HepG2 (cell line): ENCODE data around the gene FHIP1B. TPM values are rescaled to one million over a fixed set of nuclear protein-coding genes. Genes with fewer than 3 reads are reported as not detected.

Experiments used
- ARHGAP35 ChIP-seq: sonication (generic); formaldehyde crosslinking; IDR thresholded peaks from 2 replicates; pipeline ENCODE4 v1.9.0; 2022; ENCODE audit warnings: mild to moderate bottlenecking, inconsistent platforms, moderate library complexity, missing genetic modification reagents, borderline replicate concordance
- ARNTL ChIP-seq: sonication (generic); formaldehyde crosslinking; IDR thresholded peaks from 2 replicates; pipeline ENCODE4 v1.4.0; 2020; ENCODE audit warnings: mild to moderate bottlenecking, missing genetic modification reagents
- EZH2 ChIP-seq: conservative IDR thresholded peaks from 2 replicates; pipeline ENCODE4 v1.6.1; 2012; ENCODE audit warnings: mild to moderate bottlenecking, low read depth, low read length, moderate library complexity
- GTF3A ChIP-seq: sonication (generic); formaldehyde crosslinking; conservative IDR thresholded peaks from 2 replicates; pipeline ENCODE4 v1.4.0; 2020; ENCODE audit warnings: mild to moderate bottlenecking, missing genetic modification reagents
- KDM5B ChIP-seq: sonication (generic); formaldehyde crosslinking; IDR thresholded peaks from 2 replicates; pipeline ENCODE4 v1.4.0; 2020; ENCODE audit warnings: missing genetic modification reagents, mild to moderate bottlenecking, borderline replicate concordance
- LRRFIP1 ChIP-seq: sonication (generic); formaldehyde crosslinking; conservative IDR thresholded peaks from 2 replicates; pipeline ENCODE4 v1.4.0; 2020; ENCODE audit warnings: missing genetic modification reagents
- MYPOP ChIP-seq: sonication (generic); formaldehyde crosslinking; IDR thresholded peaks from 2 replicates; pipeline ENCODE4 v1.8.1; 2023; ENCODE audit warnings: mild to moderate bottlenecking, moderate library complexity, missing genetic modification reagents
- MZF1 ChIP-seq: sonication (generic); formaldehyde crosslinking; IDR thresholded peaks from 2 replicates; pipeline ENCODE4 v1.8.1; 2023; ENCODE audit warnings: mild to moderate bottlenecking, missing genetic modification reagents, borderline replicate concordance
- NAIF1 ChIP-seq: sonication (generic); formaldehyde crosslinking; IDR thresholded peaks from 2 replicates; pipeline ENCODE4 v1.5.0; 2020; ENCODE audit warnings: mild to moderate bottlenecking, missing genetic modification reagents, borderline replicate concordance
- NFE2L1 ChIP-seq: sonication (generic); formaldehyde crosslinking; IDR thresholded peaks from 2 replicates; pipeline ENCODE4 v1.4.0; 2020; ENCODE audit warnings: missing genetic modification reagents, mild to moderate bottlenecking, borderline replicate concordance
- NR0B2 ChIP-seq: sonication (generic); formaldehyde crosslinking; IDR thresholded peaks from 2 replicates; pipeline ENCODE4 v1.4.0; 2020; ENCODE audit warnings: mild to moderate bottlenecking, missing genetic modification reagents
- SPEN ChIP-seq: sonication (generic); formaldehyde crosslinking; IDR thresholded peaks from 2 replicates; pipeline ENCODE4 v1.5.1; 2020; ENCODE audit warnings: low read depth, mild to moderate bottlenecking, missing genetic modification reagents
- TFDP1 ChIP-seq: IDR thresholded peaks from 2 replicates; pipeline ENCODE4 v1.6.1; 2016; ENCODE audit warnings: missing compliant biosample characterization, missing genetic modification reagents, borderline replicate concordance
- XRCC5 ChIP-seq: fragments of 200-400 bp; formaldehyde crosslinking; optimal IDR thresholded peaks from 2 replicates; pipeline ENCODE3; 2017; ENCODE audit warnings: mild to moderate bottlenecking, low read length
- ZFX ChIP-seq: sonication (generic); formaldehyde crosslinking; IDR thresholded peaks from 2 replicates; pipeline ENCODE4 v1.4.0; 2020; ENCODE audit warnings: mild to moderate bottlenecking, low read depth, missing genetic modification reagents, moderate library complexity
- ZNF441 ChIP-seq: sonication (generic); formaldehyde crosslinking; IDR thresholded peaks from 2 replicates; pipeline ENCODE4 v1.7.0; 2021; ENCODE audit warnings: missing genetic modification reagents, borderline replicate concordance
- ZNF557 ChIP-seq: sonication (generic); formaldehyde crosslinking; IDR thresholded peaks from 2 replicates; pipeline ENCODE4 v1.4.0; 2020; ENCODE audit warnings: missing genetic modification reagents
- ZNF816 ChIP-seq: sonication (generic); formaldehyde crosslinking; IDR thresholded peaks from 2 replicates; pipeline ENCODE4 v1.8.0; 2022; ENCODE audit warnings: missing genetic modification reagents, mild to moderate bottlenecking, borderline replicate concordance
- ZNF891 ChIP-seq: sonication (generic); formaldehyde crosslinking; IDR thresholded peaks from 2 replicates; pipeline ENCODE4 v1.5.0; 2020; ENCODE audit warnings: mild to moderate bottlenecking, missing genetic modification reagents
- ZSCAN30 ChIP-seq: sonication (generic); formaldehyde crosslinking; IDR thresholded peaks from 2 replicates; pipeline ENCODE4 v1.5.0; 2020; ENCODE audit warnings: mild to moderate bottlenecking, missing genetic modification reagents
- polyA plus RNA-seq, 8 experiments: library from polyadenylated mRNA; depleted of rRNA in 3 of 8; stranded (reverse) in 7 of 8; unstranded in 1 of 8; fragments of >200 nt; fragmentation: Illumina TruSeq in 4 of 8; extraction: Trizol in 4 of 8; gene quantifications; 2 replicates each; pipeline versions ENCODE4 v1.2.1 to v1.2.3, GENCODE V29; 2011 to 2016; ENCODE audit warnings: low read depth in 4 of 8, missing spikeins in 1 of 8, mixed read lengths in 1 of 8; ENCODE audit not compliant: insufficient read depth in 1 of 8
- total RNA-seq, 5 experiments: library from RNA; depleted of rRNA; stranded (reverse); fragments of >200 nt; fragmentation: Illumina TruSeq; extraction: Trizol; gene quantifications; 2 replicates each; pipeline ENCODE4 v1.2.3, GENCODE V29; 2016; ENCODE audit warnings: low read depth in 1 of 5

The FHIP1B gene
- total and polyA plus RNA-seq, 2 of the 13 experiments (the other 11 are each of a cell fraction or from before 2014, with no cell fraction given), result 14.1 to 18.6 TPM

- peak; percentile 53; the same call in 1 of the 2 replicates for TF ChIP-seq ZNF891 (CRISPR knock-in tag)
- no peak for TF ChIP-seq ZSCAN30 (CRISPR knock-in tag)
- peak; percentile 45; the same call in 1 of the 2 replicates for TF ChIP-seq MZF1 (CRISPR knock-in tag)
- peak; percentile 93 for TF ChIP-seq ZFX (CRISPR knock-in tag)
- peak; percentile 88 for TF ChIP-seq SPEN (CRISPR knock-in tag)
- TF ChIP-seq TFDP1, result peak; percentile 71; the same call in 1 of the 2 replicates
- peak; percentile 95 for TF ChIP-seq ZNF441 (CRISPR knock-in tag)
- TF ChIP-seq ZNF557 (CRISPR knock-in tag), result no peak
- no peak; the same call in 1 of the 2 replicates for TF ChIP-seq GTF3A (CRISPR knock-in tag)
- TF ChIP-seq ZNF816 (CRISPR knock-in tag), result no peak; the same call in 1 of the 2 replicates
- TF ChIP-seq NR0B2 (CRISPR knock-in tag), result peak; percentile 64
- TF ChIP-seq EZH2, result no peak
- peak; percentile 35; the same call in 1 of the 2 replicates for TF ChIP-seq ARNTL (CRISPR knock-in tag)
- TF ChIP-seq MYPOP (CRISPR knock-in tag), result peak; percentile 62; the same call in 1 of the 2 replicates
- no peak for TF ChIP-seq NFE2L1 (CRISPR knock-in tag)
- 0 out of 2 replicates have a peak, but pooled peaks have one; percentile 23 for TF ChIP-seq NAIF1 (CRISPR knock-in tag)
- peak; percentile 31; the same call in 1 of the 2 replicates for TF ChIP-seq KDM5B
- no peak for TF ChIP-seq ARHGAP35
- TF ChIP-seq LRRFIP1 (CRISPR knock-in tag), result no peak
- TF ChIP-seq XRCC5, result peak; percentile 72
These were observed at the start of gene FHIP1B (continued) for GRCh38 chr11:6234387-6235107.
